ENCODE measurements around the gene SOS2.

DNA sequence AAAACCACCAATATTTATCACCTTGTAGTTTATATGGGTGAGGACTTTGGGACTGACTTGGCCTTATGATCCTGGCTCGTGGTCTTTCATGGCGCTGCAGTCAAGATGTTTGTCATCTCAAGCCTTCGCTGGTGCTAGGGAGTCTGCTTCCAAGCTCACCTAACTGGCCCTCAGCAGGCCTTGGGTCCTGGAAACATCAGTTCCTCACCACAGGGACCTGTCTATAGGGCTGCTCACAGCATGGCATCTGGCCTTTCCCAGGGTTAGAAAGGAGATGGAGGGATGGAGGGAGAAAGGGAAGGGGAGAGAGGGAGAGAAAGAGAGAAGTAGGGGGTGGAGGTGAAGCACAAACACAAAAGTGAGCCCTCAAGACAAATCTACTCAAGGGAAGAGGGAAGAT, 146.7 kb downstream of the SOS2 start:
- TF ChIP-seq POLR2A (IDR thresholded peaks at IDR 0.05; ENCODE audit: low read length) (no peak), GATA1 (IDR thresholded peaks at IDR 0.05; ENCODE audit: low read depth, low read length) (no peak)

All from erythroblast (primary cell).